Psoas muscle (tissue), 8 donors: ENCODE measurements around the gene COLGALT1. TPM values are rescaled to one million over a fixed set of nuclear protein-coding genes. Genes with fewer than 3 reads are reported as not detected.
"Not testable (repeated sequence)": the region's sequence is repeated elsewhere in the genome, so short reads cannot be mapped to it uniquely, and the experiment has no call there.

Experiments
- ATAC-seq, 4 donors: fragments of 200-7000 bp; cut with Tn5 transposase; one replicate each; pipeline ENCODE4 v1.9.1; 2020; ENCODE audit warnings: moderate library complexity in 3 of 4, mild to moderate bottlenecking in 2 of 4
- DNase-seq, 2 donors: peaks; one replicate each; pipeline ENCODE4 v3.0.0-alpha.2; 2020
- H3K27ac ChIP-seq: fragments of 200-600 bp; one replicate; pipeline ENCODE4 v1.8.0; 2022
- H3K27me3 ChIP-seq, 3 donors: fragments of 200-600 bp in 1 of 3; one replicate each; pipeline versions ENCODE4 v1.6.1 to v1.8.0; 2013 to 2022; ENCODE audit warnings: low read length in 2 of 3, mild to moderate bottlenecking in 2 of 3, moderate library complexity in 1 of 3; ENCODE audit not compliant: insufficient read depth in 3 of 3
- H3K36me3 ChIP-seq, 2 donors: fragments of 200-600 bp in 1 of 2; one replicate each; pipeline versions ENCODE4 v1.6.1 to v1.8.0; 2013 to 2022; ENCODE audit warnings: low read depth in 1 of 2, mild to moderate bottlenecking in 1 of 2, moderate library complexity in 1 of 2; ENCODE audit not compliant: insufficient read depth in 1 of 2
- H3K4me1 ChIP-seq: fragments of 200-600 bp; one replicate; pipeline ENCODE4 v1.8.0; 2022
- H3K4me3 ChIP-seq: fragments of 200-600 bp; one replicate; pipeline ENCODE4 v1.8.0; 2022; ENCODE audit warnings: mild to moderate bottlenecking
- H3K9me3 ChIP-seq: fragments of 200-600 bp; one replicate; pipeline ENCODE4 v1.8.0; 2022
- CTCF ChIP-seq: fragments of 200-600 bp; IDR thresholded peaks from one replicate; pipeline ENCODE4 v1.8.0; 2022; ENCODE audit warnings: antibody characterized with exemption
- WGBS, 3 donors: extraction: QIAGEN DNeasy Blood & Tissue Kit; methylation state at CpG; one replicate each; pipeline versions ENCODE4 v1.1.6 to v1.1.7; 2013; 5-methylcytosine and 5-hydroxymethylcytosine counted together
- intact Hi-C, 2 donors: fragments of 100-400 bp; cut with DNase I; formaldehyde crosslinking; loops; one replicate each; pipeline versions ENCODE4 v1.11.0 to v1.14.2; 2022
- polyA plus RNA-seq, 3 donors: library from polyadenylated mRNA; stranded (reverse); fragments of 200-250 nt; gene quantifications; one replicate each; pipeline ENCODE4 v1.2.3, GENCODE V29; 2013
- total RNA-seq, 4 donors: library from RNA; stranded (reverse); fragmentation: NEBNext Ultra II Directional in 2 of 4; extraction: Animal tissue kit (Norgen Biotek cat#: 25700) in 2 of 4; gene quantifications; one replicate each; pipeline versions ENCODE4 v1.2.1 to v1.2.4, GENCODE V29; 2021 to 2023
- donor health status: healthy with polysubstance abuse.
- donor health status: DM: no; HTN: no; CAD: no; lungs with moderate emphysema.
- donor health status: Bipolar disorder and iron deficiency.
- donor health status: healthy.
- donor health status: DM: yes; HTN: yes; CAD: no.
- donor health status: DM: no; HTN: no; CAD: no.
- donor health status: DM: no; HTN: no; CAD: no.
- donor health status: DM: yes; HTN: yes; CAD: no.

The COLGALT1 gene
- total and polyA plus RNA-seq, 7 donors = 15.3 to 34.8 (median 21.5) TPM

- no peaks in the 10 kb centered on the region for H3K27me3 ChIP-seq
- H3K9me3 ChIP-seq = no peaks in the 10 kb centered on the region
- H3K36me3 ChIP-seq = no peaks in the 10 kb centered on the region
- peaks cover 12% of the 10 kb centered on the region for H3K4me1 ChIP-seq
- intact Hi-C loops = loop anchor here in 1 of 2 donors (5.0 kb wide), 1 partner anchor 38 kb away; the partner anchor contains the start of gene PGLS
- no peak overlapping the region for H3K4me3 ChIP-seq
- H3K27ac ChIP-seq = no peak overlapping the region
- ATAC-seq (no peak), DNase-seq (no peak)
- 90 to 92% (median 90%) methylated on average over 4 of the region's 4 CpGs for WGBS, 3 donors
- no peak for TF ChIP-seq CTCF
Measured at GRCh38 chr19:17550076-17550667, 5.3 kb upstream of the COLGALT1 start.

GRCh38 chr19:17552735-17553134 is 2.7 kb upstream of the COLGALT1 start:
- H3K4me1 ChIP-seq = peaks cover 21% of the 10 kb centered on the region
- not testable (repeated sequence) for H3K27ac ChIP-seq, ATAC-seq, DNase-seq, H3K36me3 ChIP-seq, H3K4me3 ChIP-seq, H3K9me3 ChIP-seq, H3K27me3 ChIP-seq
- WGBS, 3 donors = 95 to 98% (median 98%) methylated on average over 4 of the region's 4 CpGs
- intact Hi-C loops = loop anchor here in 1 of 2 donors (5.0 kb wide), 1 partner anchor 40 kb away; the partner anchor contains the start of gene PGLS

GRCh38 chr19:17553256-17553655 is 2.2 kb upstream of the COLGALT1 start:
- DNase-seq (peak; percentile 65 to 84), ATAC-seq (peak; percentile 20 to 43 (median 34))
- no peak for TF ChIP-seq CTCF
- 4 to 8% (median 7%) methylated on average over 7 of the region's 7 CpGs for WGBS, 3 donors
- no peaks in the 10 kb centered on the region for H3K9me3 ChIP-seq
- peaks cover 0 to 12% of the 10 kb centered on the region in 2 donors for H3K36me3 ChIP-seq
- peaks cover 21% of the 10 kb centered on the region for H3K4me1 ChIP-seq
- H3K4me3 ChIP-seq = no peak overlapping the region
- no peaks in the 10 kb centered on the region for H3K27me3 ChIP-seq
- intact Hi-C loops = loop anchor here in 1 of 2 donors (5.0 kb wide), 1 partner anchor 41 kb away; the partner anchor contains the start of gene PGLS
- peak overlapping the region; percentile 68 for H3K27ac ChIP-seq

- WGBS, 3 donors = 9 to 11% (median 11%) methylated on average over 19 of the region's 19 CpGs
- no peak for TF ChIP-seq CTCF
- Histone ChIP-seq H3K27me3 (no peaks in the 10 kb centered on the region), H3K9me3 (no peaks in the 10 kb centered on the region), H3K27ac (peak overlapping the region; percentile 78), H3K36me3 (peaks cover 0 to 30% of the 10 kb centered on the region in 2 donors), H3K4me3 (peak overlapping the region; percentile 91), H3K4me1 (peaks cover 21% of the 10 kb centered on the region)
- no peak for DNase-seq
- intact Hi-C loops = loop anchor here in 1 of 2 donors (5.0 kb wide), 1 partner anchor 43 kb away; the partner anchor contains the start of gene PGLS
- ATAC-seq = peak in 2 of 4 donors; percentile 2
Measured at GRCh38 chr19:17554968-17555479, 425 bp upstream of the COLGALT1 start.
